HEK293T (cell line): ENCODE data around the gene ELL2.

Source experiments
- CTCF ChIA-PET: fragments of 350-600 bp; formaldehyde crosslinking; extraction: SDS; loops from one replicate; lab custom pipeline; 2021; ENCODE audit warnings: antibody characterized with exemption, inconsistent platforms; lab: Yijun Ruan, JAX
- POLR2A ChIA-PET: fragments of 350-600 bp; formaldehyde crosslinking; extraction: SDS; loops from one replicate; lab custom pipeline; 2020; ENCODE audit warnings: antibody characterized with exemption, inconsistent platforms; lab: Yijun Ruan, JAX
- DNase-seq: peaks from one replicate; pipeline ENCODE4 v3.0.0; 2012; ENCODE audit warnings: mixed read lengths; ENCODE audit errors: extremely low spot score
- ARNT ChIP-seq: fragments of 450-650 bp; IDR thresholded peaks from 2 replicates; pipeline ENCODE4 v1.6.1; 2017; ENCODE audit warnings: mild to moderate bottlenecking
- BHLHE40 ChIP-seq: fragments of 450-650 bp; IDR thresholded peaks from 2 replicates; pipeline ENCODE4 v1.6.1; 2016; ENCODE audit warnings: mild to moderate bottlenecking, moderate library complexity, borderline replicate concordance
- CTBP1 ChIP-seq: fragments of 450-650 bp; IDR thresholded peaks from 2 replicates; pipeline ENCODE4 v1.6.1; 2016; ENCODE audit warnings: borderline replicate concordance
- ELF4 ChIP-seq: fragments of 450-650 bp; IDR thresholded peaks from 2 replicates; pipeline ENCODE4 v1.6.1; 2017; ENCODE audit warnings: antibody characterized with exemption
- FOXA1 ChIP-seq: fragments of 450-650 bp; IDR thresholded peaks from 2 replicates; pipeline ENCODE4 v1.6.1; 2016; ENCODE audit warnings: mild to moderate bottlenecking
- FOXK2 ChIP-seq: fragments of 450-650 bp; IDR thresholded peaks from 2 replicates; pipeline ENCODE4 v1.6.1; 2016; ENCODE audit warnings: mild to moderate bottlenecking
- FOXM1 ChIP-seq: fragments of 450-650 bp; IDR thresholded peaks from 2 replicates; pipeline ENCODE4 v1.6.1; 2017; ENCODE audit warnings: mild to moderate bottlenecking, borderline replicate concordance
- HDGF ChIP-seq: fragments of 450-650 bp; IDR thresholded peaks from 2 replicates; pipeline ENCODE4 v1.6.1; 2017; ENCODE audit warnings: antibody characterized with exemption, borderline replicate concordance
- L3MBTL2 ChIP-seq: fragments of 450-650 bp; conservative IDR thresholded peaks from 2 replicates; pipeline ENCODE4 v1.6.1; 2016; ENCODE audit warnings: mild to moderate bottlenecking
- LEF1 ChIP-seq: fragments of 450-650 bp; IDR thresholded peaks from 2 replicates; pipeline ENCODE4 v1.6.1; 2017; ENCODE audit warnings: mild to moderate bottlenecking, borderline replicate concordance
- NFRKB ChIP-seq: fragments of 450-650 bp; IDR thresholded peaks from 2 replicates; pipeline ENCODE4 v1.6.1; 2016; ENCODE audit warnings: mild to moderate bottlenecking, moderate library complexity
- SP1 ChIP-seq: fragments of 450-650 bp; IDR thresholded peaks from 2 replicates; pipeline ENCODE4 v1.6.1; 2017
- SUZ12 ChIP-seq: fragments of 450-650 bp; IDR thresholded peaks from 2 replicates; pipeline ENCODE4 v1.6.1; 2016; ENCODE audit warnings: mild to moderate bottlenecking
- TARDBP ChIP-seq: fragments of 450-650 bp; IDR thresholded peaks from 2 replicates; pipeline ENCODE4 v1.6.1; 2016
- ZNF384 ChIP-seq: fragments of 450-650 bp; IDR thresholded peaks from 2 replicates; pipeline ENCODE4 v1.6.1; 2016
- TF ChIP-seq, protein P1 (sequence below): fragments of 450-650 bp; IDR thresholded peaks from 2 replicates; pipeline ENCODE4 v1.6.1; 2016

Gene ELL2

DNA sequence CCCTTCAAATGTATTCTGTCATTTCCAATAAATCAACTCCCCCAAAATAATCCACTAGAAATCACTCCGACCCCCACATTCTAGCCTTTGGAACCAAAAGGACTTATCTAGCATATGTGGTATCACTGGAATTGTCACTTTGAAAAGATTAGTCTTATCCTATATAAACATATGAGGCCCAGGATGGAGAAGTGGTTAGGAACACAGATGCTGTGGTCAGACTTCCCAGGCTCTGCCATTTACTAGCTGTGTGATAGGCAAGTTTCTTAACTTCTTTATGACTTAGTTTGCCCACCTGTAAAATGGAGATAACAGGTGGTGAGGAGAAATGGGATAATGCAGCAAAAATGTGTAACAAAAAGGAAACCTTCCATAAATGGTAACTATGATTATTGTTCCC is 77.1 kb downstream of the ELL2 start:
- POLR2A ChIA-PET, result interaction anchor here (0.6 kb wide), 1 partner anchor 211 kb away, joined by 4 read pairs; no protein-coding TSS in a partner anchor
- TF ChIP-seq FOXK2 (no peak), TARDBP (no peak), NFRKB (no peak), LEF1 (no peak), L3MBTL2 (no peak), HDGF (no peak), FOXA1 (no peak), FOXM1 (no peak)
- DNase-seq, result no peak
- CTCF ChIA-PET, result interaction anchor here (0.6 kb wide), 1 partner anchor 87 kb away, joined by 4 read pairs; no protein-coding TSS in a partner anchor

DNA sequence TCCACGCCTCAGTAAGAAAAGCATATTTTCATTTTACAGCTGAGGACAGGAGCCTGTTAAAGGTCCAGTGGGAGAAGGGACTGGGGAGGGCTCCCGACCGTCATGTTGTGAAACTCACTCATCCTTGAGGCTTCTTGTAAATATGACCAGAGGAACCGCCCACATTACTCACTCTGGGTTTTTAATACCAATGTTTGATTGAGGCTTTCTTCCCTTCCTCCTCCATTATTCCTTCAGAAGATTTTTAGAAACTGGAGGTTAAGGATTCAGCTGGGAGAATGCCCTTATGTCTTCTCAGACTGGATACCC is 77.7 kb downstream of the ELL2 start:
- TF ChIP-seq FOXA1 (no peak), ELF4 (no peak), TARDBP (no peak), SP1 (no peak), HDGF (no peak), ARNT (no peak), ZNF384 (no peak)
- DNase-seq, result no peak
- POLR2A ChIA-PET, result no interaction called here
- CTCF ChIA-PET, result no interaction called here

DNA sequence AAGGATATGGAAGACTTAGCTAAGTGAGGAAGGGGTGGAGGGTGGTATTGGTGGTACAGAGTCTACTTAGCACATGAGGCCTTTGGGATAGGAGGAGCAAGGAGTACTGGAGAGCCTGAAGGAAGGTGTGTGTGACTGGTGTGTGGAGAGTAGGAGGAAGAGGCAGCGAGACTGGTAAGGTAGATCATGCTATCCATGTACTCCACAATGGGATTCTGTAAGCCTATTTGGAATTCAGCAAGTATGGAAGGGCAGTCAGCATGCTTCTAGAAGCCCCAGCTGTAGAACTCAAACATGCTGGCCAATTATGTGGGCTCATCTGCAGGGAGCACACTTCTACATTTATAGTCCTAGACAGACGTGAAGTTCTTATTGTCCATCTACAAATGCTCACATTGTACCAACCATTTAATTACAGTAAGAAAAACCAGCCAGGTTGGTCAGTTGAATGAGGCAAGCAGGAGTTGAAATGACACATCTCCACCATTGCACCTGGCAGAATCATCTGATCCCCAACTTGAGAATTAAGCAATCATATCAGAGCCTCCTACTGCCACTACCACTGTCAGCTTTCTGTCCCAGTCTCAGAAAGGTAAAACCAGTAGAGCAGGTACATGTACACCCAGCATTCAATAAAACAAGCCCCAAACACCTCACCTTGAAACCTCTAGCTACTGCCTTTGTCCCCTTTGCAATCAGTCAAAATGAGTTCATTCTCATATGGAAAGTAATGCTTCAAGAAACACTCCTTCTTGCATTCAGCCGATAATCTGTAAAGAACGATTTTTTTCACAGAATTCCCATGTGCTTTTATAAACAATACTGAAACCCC is 78.2 kb downstream of the ELL2 start:
- ChIA-PET POLR2A (no interaction called here), CTCF (no interaction called here)
- DNase-seq, result no peak
- TF ChIP-seq L3MBTL2, result no peak
- TF ChIP-seq, protein P1, sequence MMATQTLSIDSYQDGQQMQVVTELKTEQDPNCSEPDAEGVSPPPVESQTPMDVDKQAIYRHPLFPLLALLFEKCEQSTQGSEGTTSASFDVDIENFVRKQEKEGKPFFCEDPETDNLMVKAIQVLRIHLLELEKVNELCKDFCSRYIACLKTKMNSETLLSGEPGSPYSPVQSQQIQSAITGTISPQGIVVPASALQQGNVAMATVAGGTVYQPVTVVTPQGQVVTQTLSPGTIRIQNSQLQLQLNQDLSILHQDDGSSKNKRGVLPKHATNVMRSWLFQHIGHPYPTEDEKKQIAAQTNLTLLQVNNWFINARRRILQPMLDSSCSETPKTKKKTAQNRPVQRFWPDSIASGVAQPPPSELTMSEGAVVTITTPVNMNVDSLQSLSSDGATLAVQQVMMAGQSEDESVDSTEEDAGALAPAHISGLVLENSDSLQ, result no peak
- no peak for TF ChIP-seq NFRKB
- TF ChIP-seq ELF4, result no peak
- no peak for TF ChIP-seq FOXK2
- no peak for TF ChIP-seq FOXA1
- no peak for TF ChIP-seq ARNT
- no peak for TF ChIP-seq FOXM1
- no peak for TF ChIP-seq HDGF
- TF ChIP-seq SP1, result no peak
- no peak for TF ChIP-seq TARDBP
- TF ChIP-seq CTBP1, result no peak
- no peak for TF ChIP-seq ZNF384
- no peak for TF ChIP-seq SUZ12
- no peak for TF ChIP-seq LEF1
- TF ChIP-seq BHLHE40, result no peak

DNA sequence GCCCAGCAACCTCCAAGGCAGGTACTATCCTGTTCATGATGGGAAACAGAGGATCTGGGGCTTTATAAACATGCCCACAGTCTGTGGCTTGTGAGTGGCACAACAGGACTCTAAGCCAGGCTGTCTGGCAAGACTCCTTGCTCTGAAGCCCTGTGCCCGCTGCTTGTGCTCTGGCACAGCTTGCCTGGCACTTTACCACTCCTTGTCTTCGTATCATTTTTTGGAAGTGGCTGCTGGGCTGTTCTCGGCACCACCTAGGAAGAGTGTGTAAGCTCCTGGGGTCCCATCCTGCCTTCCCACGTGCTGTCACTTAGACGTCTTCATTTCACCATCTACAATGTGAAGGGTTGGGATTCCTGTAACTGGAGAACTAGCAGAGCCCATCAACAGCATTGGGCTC is 79.8 kb downstream of the ELL2 start:
- ChIA-PET CTCF (interaction anchor here (0.6 to 0.8 kb wide), 3 partner anchors 12 to 518 kb away, joined by 3 to 7 read pairs (median 3); no protein-coding TSS in a partner anchor), POLR2A (no interaction called here)
- no peak for DNase-seq
- TF ChIP-seq, protein P1, result peak; percentile 60
- TF ChIP-seq NFRKB, result no peak

- ChIA-PET POLR2A (no interaction called here), CTCF (no interaction called here)
- TF ChIP-seq ARNT, result no peak
- no peak for TF ChIP-seq CTBP1
- no peak for DNase-seq
Observed at GRCh38 chr5:95880081-95880926, 81.3 kb downstream of the ELL2 start.

GRCh38 chr5:95879661-95880060 is 82.0 kb downstream of the ELL2 start:
- ChIA-PET POLR2A (no interaction called here), CTCF (interaction anchor here (1.5 kb wide), 1 partner anchor 13 kb away, joined by 7 read pairs; no protein-coding TSS in a partner anchor)
- no peak for DNase-seq
- TF ChIP-seq L3MBTL2 (no peak), CTBP1 (no peak), SUZ12 (no peak), ARNT (no peak), SP1 (no peak), ELF4 (no peak), FOXM1 (no peak), NFRKB (no peak), BHLHE40 (no peak), HDGF (no peak), ZNF384 (no peak), FOXA1 (no peak), LEF1 (no peak), FOXK2 (no peak), TARDBP (no peak)
- TF ChIP-seq, protein P1, result no peak
